SK-N-SH (cell line): ENCODE data around the gene CDH13. TPM values are rescaled to one million over a fixed set of nuclear protein-coding genes. Genes with fewer than 3 reads are reported as not detected.

Experiments
- CTCF ChIA-PET: fragments of 300-600, 350-600 bp; formaldehyde crosslinking; extraction: SDS; loops from one replicate; lab custom pipeline; 2021; lab: Yijun Ruan, JAX
- POLR2A ChIA-PET: fragments of 350-600 bp; sonication (Branson Sonifier 250); formaldehyde crosslinking; extraction: SDS; loops from one replicate; lab custom pipeline; 2020; ENCODE audit warnings: antibody characterized with exemption, inconsistent platforms; lab: Yijun Ruan, JAX
- DNase-seq: peaks from one replicate; pipeline ENCODE4 v3.0.0; 2012
- H2AFZ ChIP-seq: fragments of 200-600 bp; sonication (generic); 2 replicates; pipeline ENCODE4 v1.8.1; 2016; ENCODE audit warnings: antibody characterized with exemption, mild to moderate bottlenecking, low read depth
- H3F3A ChIP-seq: fragments of 200-600 bp; sonication (generic); replicated peaks from 2 replicates; pipeline ENCODE3; 2016; ENCODE audit warnings: antibody characterized with exemption, mild to moderate bottlenecking; ENCODE audit not compliant: insufficient read depth
- H3K27ac ChIP-seq, 2 experiments: fragments of 200-500 bp in 1 of 2; fragments of 200-600 bp in 1 of 2; sonication (Bioruptor generic) in 1 of 2; sonication (generic), shearing (Covaris generic) in 1 of 2; 2 replicates each; pipeline versions ENCODE4 v1.5.1 to v1.6.1; 2014 to 2016; ENCODE audit warnings: low read depth in 2 of 2, inconsistent platforms in 1 of 2, low read length in 1 of 2, mild to moderate bottlenecking in 1 of 2, mixed read lengths in 1 of 2
- H3K27me3 ChIP-seq: fragments of 200-600 bp; sonication (generic), shearing (Covaris generic); 2 replicates; pipeline ENCODE4 v1.6.1; 2016; ENCODE audit warnings: mixed run types; ENCODE audit not compliant: insufficient read depth
- H3K36me3 ChIP-seq, 2 experiments: fragments of 200-500 bp in 1 of 2; fragments of 200-600 bp in 1 of 2; sonication (Bioruptor generic) in 1 of 2; sonication (generic) in 1 of 2; replicated peaks in 1 of 2; 2 replicates each; pipeline versions ENCODE3 to v1.5.1; 2014 to 2016; ENCODE audit warnings: low read length in 1 of 2, mild to moderate bottlenecking in 1 of 2; ENCODE audit not compliant: insufficient read depth in 2 of 2, control insufficient read depth in 1 of 2
- H3K4me1 ChIP-seq, 2 experiments: fragments of 200-500 bp in 1 of 2; fragments of 200-600 bp in 1 of 2; sonication (Bioruptor generic) in 1 of 2; sonication (generic), shearing (Covaris generic) in 1 of 2; 2 replicates each; pipeline versions ENCODE4 v1.5.1 to v1.6.1; 2014 to 2016; ENCODE audit warnings: low read depth in 1 of 2, low read length in 1 of 2, mixed run types in 1 of 2; ENCODE audit not compliant: insufficient read depth in 2 of 2, control insufficient read depth in 1 of 2
- H3K4me2 ChIP-seq: fragments of 200-600 bp; sonication (generic), shearing (Covaris generic); 2 replicates; pipeline ENCODE4 v1.6.1; 2017; ENCODE audit warnings: mixed run types
- H3K4me3 ChIP-seq, 2 experiments: fragments of 200-500 bp in 1 of 2; fragments of 200-600 bp in 1 of 2; sonication (Bioruptor generic) in 1 of 2; sonication (generic), shearing (Covaris generic) in 1 of 2; 2 replicates each; pipeline versions ENCODE4 v1.5.1 to v1.8.1; 2014 to 2016; ENCODE audit warnings: low read depth in 2 of 2, inconsistent platforms in 1 of 2, low read length in 1 of 2, mild to moderate bottlenecking in 1 of 2, mixed read lengths in 1 of 2, moderate library complexity in 1 of 2
- H3K79me2 ChIP-seq: fragments of 200-600 bp; sonication (generic); 2 replicates; pipeline ENCODE4 v1.8.1; 2017; ENCODE audit warnings: mild to moderate bottlenecking; ENCODE audit not compliant: insufficient read depth
- H3K9ac ChIP-seq: fragments of 200-600 bp; sonication (generic); 2 replicates; pipeline ENCODE4 v1.6.1; 2017; ENCODE audit warnings: mixed run types
- H3K9me2 ChIP-seq: fragments of 200-600 bp; sonication (generic); 2 replicates; pipeline ENCODE4 v1.6.1; 2017; ENCODE audit warnings: mixed run types
- H3K9me3 ChIP-seq: fragments of 200-600 bp; sonication (generic); 2 replicates; pipeline ENCODE4 v1.6.1; 2017; ENCODE audit warnings: mixed run types, mild to moderate bottlenecking, moderate library complexity
- H4K20me1 ChIP-seq: fragments of 200-600 bp; sonication (generic); 2 replicates; pipeline ENCODE4 v1.6.1; 2017; ENCODE audit warnings: mild to moderate bottlenecking, mixed run types; ENCODE audit not compliant: insufficient read depth
- CTCF ChIP-seq: fragments of 200-600 bp; sonication (generic); IDR thresholded peaks from 2 replicates; pipeline ENCODE4 v1.6.1; 2017; ENCODE audit warnings: antibody characterized with exemption, mild to moderate bottlenecking, moderate library complexity
- EP300 ChIP-seq, 2 experiments: IDR thresholded peaks; 2 replicates each; pipeline versions ENCODE4 v1.4.0 to v1.6.1; 2012; ENCODE audit warnings: borderline replicate concordance in 1 of 2, low read depth in 1 of 2, low read length in 1 of 2
- FOXJ3 ChIP-seq: sonication (generic); formaldehyde crosslinking; IDR thresholded peaks from 2 replicates; pipeline ENCODE4 v1.5.1; 2020; ENCODE audit warnings: mild to moderate bottlenecking, missing genetic modification reagents
- FOXM1 ChIP-seq: IDR thresholded peaks from 2 replicates; pipeline ENCODE4 v1.4.0; 2012; ENCODE audit warnings: low read depth, mild to moderate bottlenecking
- IRF3 ChIP-seq: fragments of 150-350 bp; IDR thresholded peaks from 2 replicates; pipeline ENCODE4 v1.6.1; 2016; ENCODE audit warnings: mild to moderate bottlenecking, low read depth, low read length
- JUND ChIP-seq: IDR thresholded peaks from 2 replicates; pipeline ENCODE4 v1.4.0; 2012
- MEF2A ChIP-seq: IDR thresholded peaks from 2 replicates; pipeline ENCODE4 v1.4.0; 2012; ENCODE audit warnings: low read depth, borderline replicate concordance
- NRF1 ChIP-seq: IDR thresholded peaks from 2 replicates; pipeline ENCODE4 v1.6.1; 2012; ENCODE audit warnings: low read depth, mild to moderate bottlenecking, low read length
- PBX3 ChIP-seq: IDR thresholded peaks from 2 replicates; pipeline ENCODE4; 2012
- RCOR1 ChIP-seq: fragments of 150-350 bp; IDR thresholded peaks from 2 replicates; pipeline ENCODE4 v1.6.1; 2017; ENCODE audit warnings: antibody characterized with exemption, low read length
- SIN3A ChIP-seq: IDR thresholded peaks from 2 replicates; pipeline ENCODE4 v1.6.1; 2012; ENCODE audit warnings: low read depth, mild to moderate bottlenecking, low read length, moderate library complexity, borderline replicate concordance
- YY1 ChIP-seq: IDR thresholded peaks from 2 replicates; pipeline ENCODE4 v1.4.0; 2012; ENCODE audit warnings: low read depth, mild to moderate bottlenecking
- WGBS: methylation state at CpG from one replicate; pipeline ENCODE4 v1.1.6; 2017; ENCODE audit warnings: low lambda C conversion rate; 5-methylcytosine and 5-hydroxymethylcytosine counted together
- polyA plus RNA-seq, 3 experiments: library from polyadenylated mRNA; depleted of rRNA; stranded (reverse); fragments of >200 nt; gene quantifications; 2 replicates each; pipeline ENCODE4 v1.2.3, GENCODE V29; 2012

The CDH13 gene
- polyA plus RNA-seq, 1 of the 3 experiments (the other 2 are of a cell fraction): 93.0 TPM

GRCh38 chr16:82623241-82623640, 3.5 kb upstream of the CDH13 start (continued):
- TF ChIP-seq SIN3A: no peak
- no peak for TF ChIP-seq FOXM1
- no peak for TF ChIP-seq RCOR1
- no peak for TF ChIP-seq FOXJ3 (CRISPR knock-in tag)
- no peak for TF ChIP-seq NRF1
- TF ChIP-seq MEF2A: no peak
- no peak for TF ChIP-seq EP300 (IDR thresholded peaks at IDR 0.05; ENCODE audit: borderline replicate concordance in 1 of 2, low read depth in 1 of 2, low read length in 1 of 2)
- TF ChIP-seq CTCF: no peak
- no peak for TF ChIP-seq IRF3
- no peak for TF ChIP-seq YY1
- no peak for TF ChIP-seq JUND
- no peak for TF ChIP-seq PBX3

GRCh38 chr16:82625066-82625968, 1.5 kb upstream of the CDH13 start:
- peaks cover 0 to 15% of the 10 kb centered on the region in 2 experiments; a peak in 2 of 4 replicates for H3K4me1 ChIP-seq
- H3K9me3 ChIP-seq: no peaks in the 10 kb centered on the region
- CTCF ChIA-PET: no interaction called here
- no peak overlapping the region for H3K4me3 ChIP-seq
- DNase-seq: no peak
- H3F3A ChIP-seq: peaks cover 22% of the 10 kb centered on the region
- H3K9ac ChIP-seq: no peak overlapping the region
- H3K79me2 ChIP-seq: peaks cover 22% of the 10 kb centered on the region; the same call in 1 of the 2 replicates
- TF ChIP-seq RCOR1: no peak
- no peak for TF ChIP-seq NRF1
- TF ChIP-seq CTCF: peak; percentile 29; the same call in 1 of the 2 replicates
- TF ChIP-seq, all 33 proteins: peak for 1
- Histone ChIP-seq H3K4me2 (no peak overlapping the region), H3K36me3 (no peaks in the 10 kb centered on the region), H3K27ac (no peak overlapping the region), H3K9me2 (no peaks in the 10 kb centered on the region), H4K20me1 (no peaks in the 10 kb centered on the region), H3K27me3 (peaks cover 17% of the 10 kb centered on the region; the same call in 1 of the 2 replicates), H2AFZ (no peak overlapping the region)
- WGBS: 42% methylated on average over 8 of the region's 8 CpGs
- POLR2A ChIA-PET: no interaction called here
